GM12878 (cell line): ENCODE measurements around the gene PCDHGB6. TPM values are rescaled to one million over a fixed set of nuclear protein-coding genes. Genes with fewer than 3 reads are reported as not detected.

ENCODE experiments used
- BCL3 ChIP-seq: IDR thresholded peaks from 2 replicates; pipeline ENCODE4 v1.6.1; 2011; ENCODE audit warnings: borderline replicate concordance, low read depth, mild to moderate bottlenecking, moderate library complexity, low read length; ENCODE audit not compliant: insufficient read depth, poor library complexity, severe bottlenecking
- NR2F1 ChIP-seq: fragments of 450-650 bp; conservative IDR thresholded peaks from 2 replicates; pipeline ENCODE4 v1.6.1; 2017; ENCODE audit warnings: mild to moderate bottlenecking
- PAX8 ChIP-seq: fragments of 450-650 bp; IDR thresholded peaks from 2 replicates; pipeline ENCODE4 v1.6.1; 2017; ENCODE audit warnings: mild to moderate bottlenecking, moderate library complexity
- polyA plus RNA-seq, 11 experiments: library from polyadenylated mRNA; depleted of rRNA in 4 of 11; unstranded in 6 of 11; stranded (reverse) in 5 of 11; fragments of >200 nt; fragmentation: Nextera tagmentation in 4 of 11; fragmentation: Illumina TruSeq in 1 of 11; extraction: Ambion mirVana in 4 of 11; extraction: Trizol in 1 of 11; gene quantifications; 1 replicate in 1 of 11; 2 replicates in 10 of 11; pipeline versions ENCODE4 v1.2.1 to v1.2.3, GENCODE V29; 2011 to 2016; ENCODE audit warnings: inconsistent platforms in 2 of 11, missing spikeins in 2 of 11, low read depth in 1 of 11
- total RNA-seq, 4 experiments: library from RNA; depleted of rRNA in 3 of 4; stranded (reverse); fragments of >200 nt in 3 of 4; fragmentation: Illumina TruSeq in 1 of 4; extraction: Trizol in 1 of 4; gene quantifications; 2 replicates each; pipeline versions ENCODE4 v1.2.1 to v1.2.3, GENCODE V29; 2013 to 2021
- TF ChIP-seq, protein P1 (sequence below): fragments of 450-650 bp; IDR thresholded peaks from 2 replicates; pipeline ENCODE4 v1.6.1; 2017; ENCODE audit warnings: antibody characterized with exemption, mild to moderate bottlenecking, moderate library complexity
- TF ChIP-seq, protein P2 (sequence below): fragments of 450-650 bp; IDR thresholded peaks from 2 replicates; pipeline ENCODE4 v1.6.1; 2017; ENCODE audit warnings: mild to moderate bottlenecking, low read depth, inconsistent platforms; ENCODE audit not compliant: poor library complexity, severe bottlenecking

Gene PCDHGB6
- total and polyA plus RNA-seq, 10 of the 15 experiments (the other 5 are each of a cell fraction or from before 2014, with no cell fraction given): 0.07 to 1.0 (median 0.31) TPM

DNA sequence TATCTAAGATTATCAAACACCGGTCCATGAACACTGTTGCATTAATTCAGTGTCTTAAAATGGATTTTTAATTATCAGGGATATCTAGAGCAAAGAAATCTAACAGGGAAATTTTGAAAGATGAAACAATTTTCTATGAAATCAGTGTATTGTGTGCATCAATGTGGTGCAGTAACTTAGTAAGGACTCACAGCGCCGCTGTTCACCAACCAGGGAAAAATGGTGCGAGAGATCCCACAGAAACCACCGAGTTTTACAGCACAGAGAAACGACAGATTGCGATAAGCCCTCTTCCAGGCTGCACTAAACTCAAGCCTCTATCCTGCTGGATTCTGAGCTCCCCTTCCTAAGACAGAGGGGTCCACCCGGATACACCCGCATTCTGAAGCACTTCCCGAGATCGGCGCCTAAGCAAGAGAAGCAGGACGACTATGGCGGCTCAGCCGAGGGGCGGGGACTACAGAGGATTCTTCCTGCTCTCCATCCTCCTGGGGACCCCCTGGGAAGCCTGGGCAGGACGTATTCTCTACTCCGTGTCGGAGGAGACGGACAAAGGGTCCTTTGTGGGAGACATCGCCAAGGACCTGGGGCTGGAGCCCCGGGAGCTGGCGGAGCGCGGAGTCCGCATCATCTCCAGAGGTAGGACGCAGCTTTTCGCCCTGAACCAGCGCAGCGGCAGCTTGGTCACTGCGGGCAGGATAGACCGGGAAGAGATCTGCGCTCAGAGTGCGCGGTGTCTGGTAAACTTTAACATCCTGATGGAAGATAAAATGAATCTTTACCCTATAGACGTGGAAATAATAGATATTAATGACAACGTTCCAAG, 25.1 kb upstream of the PCDHGB6 start, which contains the start of gene PCDHGA7 (continued):
- TF ChIP-seq, protein P1, sequence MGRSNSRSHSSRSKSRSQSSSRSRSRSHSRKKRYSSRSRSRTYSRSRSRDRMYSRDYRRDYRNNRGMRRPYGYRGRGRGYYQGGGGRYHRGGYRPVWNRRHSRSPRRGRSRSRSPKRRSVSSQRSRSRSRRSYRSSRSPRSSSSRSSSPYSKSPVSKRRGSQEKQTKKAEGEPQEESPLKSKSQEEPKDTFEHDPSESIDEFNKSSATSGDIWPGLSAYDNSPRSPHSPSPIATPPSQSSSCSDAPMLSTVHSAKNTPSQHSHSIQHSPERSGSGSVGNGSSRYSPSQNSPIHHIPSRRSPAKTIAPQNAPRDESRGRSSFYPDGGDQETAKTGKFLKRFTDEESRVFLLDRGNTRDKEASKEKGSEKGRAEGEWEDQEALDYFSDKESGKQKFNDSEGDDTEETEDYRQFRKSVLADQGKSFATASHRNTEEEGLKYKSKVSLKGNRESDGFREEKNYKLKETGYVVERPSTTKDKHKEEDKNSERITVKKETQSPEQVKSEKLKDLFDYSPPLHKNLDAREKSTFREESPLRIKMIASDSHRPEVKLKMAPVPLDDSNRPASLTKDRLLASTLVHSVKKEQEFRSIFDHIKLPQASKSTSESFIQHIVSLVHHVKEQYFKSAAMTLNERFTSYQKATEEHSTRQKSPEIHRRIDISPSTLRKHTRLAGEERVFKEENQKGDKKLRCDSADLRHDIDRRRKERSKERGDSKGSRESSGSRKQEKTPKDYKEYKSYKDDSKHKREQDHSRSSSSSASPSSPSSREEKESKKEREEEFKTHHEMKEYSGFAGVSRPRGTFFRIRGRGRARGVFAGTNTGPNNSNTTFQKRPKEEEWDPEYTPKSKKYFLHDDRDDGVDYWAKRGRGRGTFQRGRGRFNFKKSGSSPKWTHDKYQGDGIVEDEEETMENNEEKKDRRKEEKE: no peak
- TF ChIP-seq, protein P2, sequence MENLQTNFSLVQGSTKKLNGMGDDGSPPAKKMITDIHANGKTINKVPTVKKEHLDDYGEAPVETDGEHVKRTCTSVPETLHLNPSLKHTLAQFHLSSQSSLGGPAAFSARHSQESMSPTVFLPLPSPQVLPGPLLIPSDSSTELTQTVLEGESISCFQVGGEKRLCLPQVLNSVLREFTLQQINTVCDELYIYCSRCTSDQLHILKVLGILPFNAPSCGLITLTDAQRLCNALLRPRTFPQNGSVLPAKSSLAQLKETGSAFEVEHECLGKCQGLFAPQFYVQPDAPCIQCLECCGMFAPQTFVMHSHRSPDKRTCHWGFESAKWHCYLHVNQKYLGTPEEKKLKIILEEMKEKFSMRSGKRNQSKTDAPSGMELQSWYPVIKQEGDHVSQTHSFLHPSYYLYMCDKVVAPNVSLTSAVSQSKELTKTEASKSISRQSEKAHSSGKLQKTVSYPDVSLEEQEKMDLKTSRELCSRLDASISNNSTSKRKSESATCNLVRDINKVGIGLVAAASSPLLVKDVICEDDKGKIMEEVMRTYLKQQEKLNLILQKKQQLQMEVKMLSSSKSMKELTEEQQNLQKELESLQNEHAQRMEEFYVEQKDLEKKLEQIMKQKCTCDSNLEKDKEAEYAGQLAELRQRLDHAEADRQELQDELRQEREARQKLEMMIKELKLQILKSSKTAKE: no peak
- TF ChIP-seq PAX8 (no peak), NR2F1 (no peak), BCL3 (no peak)
